Stimulated activated naive CD4-positive, alpha-beta T cell (primary cell): ENCODE data around the gene CRYBG2.
A peak's percentile ranks its signal among the peaks of the same experiment; 100 is the strongest.
"Not testable (repeated sequence)": the region's sequence is repeated elsewhere in the genome, so short reads cannot be mapped to it uniquely, and the experiment has no call there.

ENCODE experiments used
- DNase-seq, 6 experiments: peaks; one replicate each; lab custom pipeline; 2025; lab: John Stamatoyannopoulos, UW

Gene CRYBG2, protein sequence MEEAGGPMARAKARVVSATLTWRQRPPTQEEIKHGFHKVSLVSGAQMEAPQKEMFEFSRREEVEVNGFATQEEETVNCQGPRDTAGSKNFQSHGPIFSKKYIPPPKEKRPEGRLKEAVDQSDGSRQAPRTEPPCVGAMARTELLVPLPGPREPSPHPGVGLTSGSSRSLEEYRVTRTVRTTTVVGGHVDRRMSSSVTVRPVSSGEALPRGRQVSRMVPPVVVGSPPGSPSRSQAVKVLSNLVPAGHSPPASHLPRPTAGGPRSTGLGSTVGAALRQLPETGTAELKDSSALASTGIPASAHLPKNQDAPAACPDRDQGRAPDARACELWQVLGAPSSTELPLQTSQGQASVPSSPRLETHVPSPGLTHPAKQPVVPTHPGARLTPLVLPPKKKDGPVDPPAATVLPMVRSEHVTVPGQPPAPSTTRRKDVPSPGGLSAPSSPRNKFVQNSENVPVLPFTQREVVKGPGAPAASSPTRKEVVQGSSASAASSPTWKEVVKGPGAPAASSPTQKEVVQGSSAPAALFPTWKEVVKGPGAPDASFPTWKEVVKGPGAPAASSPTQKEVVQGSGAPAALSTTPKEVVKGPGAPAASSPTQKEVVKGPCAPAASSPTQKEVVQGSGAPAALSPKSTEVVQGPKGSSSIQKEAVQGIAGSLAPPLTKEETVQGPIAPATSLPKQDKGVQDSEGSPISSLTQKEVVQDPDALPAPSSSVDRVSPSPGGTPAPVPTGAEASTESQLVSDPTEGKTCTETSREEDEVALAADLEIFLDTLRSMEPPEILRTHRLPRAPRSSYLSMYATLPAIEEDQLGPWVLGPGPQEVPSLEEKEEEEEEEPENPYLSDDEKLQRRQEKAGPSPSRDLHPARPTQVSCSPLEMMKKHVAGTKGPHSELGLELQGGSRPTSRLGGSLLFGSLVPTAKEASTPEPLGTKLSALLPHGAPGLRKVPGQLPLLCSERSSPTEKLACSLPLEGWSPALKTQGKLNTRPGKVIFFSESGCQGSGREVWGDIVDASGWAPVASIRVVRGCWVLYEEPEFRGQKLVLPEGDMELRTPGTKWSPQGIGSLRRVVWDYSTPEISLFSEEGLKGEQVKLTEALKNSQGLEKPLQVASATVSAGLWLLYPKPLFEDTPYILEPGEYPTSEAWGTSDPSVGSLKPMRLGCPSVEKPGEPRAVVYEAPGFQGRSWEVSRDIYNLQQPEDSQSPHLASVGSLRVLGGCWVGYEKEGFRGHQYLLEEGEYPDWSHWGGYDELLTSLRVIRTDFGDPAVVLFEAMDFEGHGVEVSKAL (N-terminal part only)

DNA sequence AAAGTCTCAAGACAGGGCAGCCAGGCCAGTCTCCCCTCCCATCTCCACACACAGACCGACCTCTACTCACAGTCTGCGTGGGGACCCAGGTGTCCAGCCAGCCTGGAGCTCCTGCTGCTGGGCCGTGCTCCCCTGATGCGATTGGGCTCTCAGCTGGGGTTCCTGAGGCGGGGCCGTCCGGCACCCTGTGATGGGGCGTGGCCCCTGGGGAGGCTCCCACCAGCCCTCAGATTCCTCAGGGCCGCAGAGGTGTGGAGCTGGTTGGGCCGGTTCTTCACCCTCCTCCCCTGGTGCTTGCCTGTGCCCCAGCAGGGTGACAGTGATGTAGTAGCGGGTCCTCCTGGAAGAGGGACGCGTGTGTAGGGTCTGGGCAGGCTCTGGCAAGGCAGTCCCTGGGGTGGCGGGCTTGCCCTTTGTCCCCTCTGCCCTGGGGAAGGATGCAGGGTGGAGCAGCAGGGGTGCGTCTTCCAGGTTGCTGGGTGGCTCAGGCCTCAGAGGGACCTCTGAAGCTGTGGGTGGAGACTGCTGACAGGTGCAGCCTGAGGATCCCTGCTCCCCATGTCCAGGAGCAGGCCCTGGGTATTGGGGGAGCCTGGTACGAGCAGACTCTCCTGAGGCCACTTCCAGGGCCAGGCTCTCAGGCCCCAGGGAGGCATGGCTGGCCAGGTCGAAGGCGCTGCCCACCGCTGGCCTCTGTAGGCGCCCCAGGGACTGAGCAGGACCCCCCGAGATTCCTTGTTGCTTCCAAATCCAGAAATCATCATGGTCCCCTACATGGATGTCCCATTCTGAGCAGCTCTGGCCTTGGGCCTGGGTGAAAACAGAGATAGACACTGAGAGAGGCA, at the start of gene CRYBG2:
Gene CRYBG2 (minus strand): TSS at position 155 of the 845 bp plus-strand sequence. CDS start 7,473 bp downstream, outside the sequence.
- DNase-seq: no peak

DNA sequence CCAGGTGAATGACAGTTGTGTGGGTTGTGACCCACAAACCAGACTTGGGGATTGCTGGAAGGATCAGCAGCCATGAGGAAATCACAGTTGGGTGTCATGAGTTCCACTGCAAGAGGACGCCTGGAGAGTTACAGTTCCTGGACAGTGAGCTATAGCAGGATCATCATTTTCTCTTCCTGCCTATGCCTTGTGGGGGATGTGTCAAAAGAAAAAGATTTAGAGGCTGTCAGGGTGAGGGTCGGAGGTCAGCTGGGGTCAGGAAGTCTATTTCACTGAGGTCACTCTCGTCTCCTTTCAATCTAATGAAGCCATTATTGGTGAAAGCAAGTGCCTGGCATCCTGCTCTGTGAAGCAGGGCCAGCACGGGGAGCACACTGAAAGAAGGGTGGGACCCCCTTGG, 49.7 kb upstream of the CRYBG2 start:
- no peak for DNase-seq

DNA sequence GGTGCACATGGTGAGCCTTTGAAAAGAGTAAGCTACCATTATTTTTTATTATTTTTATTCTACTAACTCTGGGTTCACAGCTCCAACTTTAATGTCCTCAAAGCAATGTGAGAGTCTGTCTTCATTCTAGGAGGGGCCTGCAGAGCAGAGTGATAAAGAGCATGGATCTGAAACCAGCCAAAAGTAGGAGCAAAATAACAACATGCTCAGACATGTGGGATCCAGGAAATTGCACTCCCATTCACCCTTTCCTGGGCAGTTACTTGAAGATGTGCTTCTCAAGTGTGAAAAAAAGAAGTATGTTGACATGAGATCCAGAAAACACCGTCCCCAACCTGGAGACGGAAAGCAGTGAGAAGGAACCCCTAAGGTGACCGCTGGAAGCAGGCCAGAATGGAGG, 48.0 kb upstream of the CRYBG2 start:
- no peak for DNase-seq

DNA sequence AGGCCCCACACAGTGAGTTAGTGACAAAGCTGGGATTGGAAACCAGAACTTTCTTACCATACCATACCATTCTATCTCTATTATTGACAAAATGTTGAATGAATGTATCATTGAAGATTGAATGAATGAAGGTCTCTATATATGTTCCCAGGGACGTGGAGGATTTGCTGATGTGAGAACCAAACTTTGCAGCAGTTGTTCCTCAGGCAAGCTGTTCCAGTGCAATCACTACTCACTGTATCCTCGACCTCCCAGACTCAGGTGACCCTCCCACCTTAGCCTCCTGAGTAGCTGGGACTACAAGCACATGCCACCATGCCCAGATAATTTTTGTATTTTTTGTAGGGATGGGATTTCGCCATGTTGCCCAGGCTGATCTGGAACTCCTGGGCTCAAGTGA, 45.1 kb upstream of the CRYBG2 start:
- DNase-seq: no peak

DNA sequence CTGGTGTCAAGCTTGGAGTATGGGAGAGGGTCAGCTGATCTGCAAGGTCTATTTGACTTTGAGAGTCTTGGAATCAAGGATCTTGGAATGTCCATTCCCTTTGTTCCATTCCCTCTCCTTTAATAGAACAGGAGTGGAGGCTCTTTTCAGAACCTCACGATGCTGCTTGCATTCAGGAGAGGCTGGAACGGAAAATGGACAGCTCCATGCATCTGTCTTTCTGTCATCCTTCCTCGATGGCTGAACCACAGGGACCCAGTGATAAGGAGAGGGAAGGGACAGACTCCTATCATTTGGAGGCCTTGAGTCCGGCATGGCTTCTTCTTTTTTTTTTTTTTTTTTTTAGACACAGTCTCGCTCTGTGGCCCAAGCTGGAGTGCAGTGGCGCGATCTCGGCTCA, 41.8 kb upstream of the CRYBG2 start:
- DNase-seq: no peak

DNA sequence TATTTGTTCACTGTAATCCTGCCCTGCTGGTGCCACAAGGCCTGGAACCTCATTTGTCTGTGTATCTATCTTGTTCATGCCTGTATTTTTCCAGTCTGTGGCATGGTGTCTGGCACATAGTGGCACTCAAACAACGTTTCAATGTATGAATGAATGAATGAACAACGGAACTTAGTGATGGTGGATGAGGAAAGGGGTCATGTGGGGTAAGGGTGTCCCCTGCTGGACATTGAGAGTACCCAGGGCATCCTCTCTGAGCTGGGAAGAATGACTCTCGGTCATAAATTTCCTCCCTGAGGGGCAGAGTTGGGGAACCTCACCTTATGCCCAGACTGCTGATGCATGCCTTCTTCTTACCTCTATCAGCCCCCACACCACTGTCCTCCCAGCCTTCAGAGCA, 37.5 kb upstream of the CRYBG2 start:
- peak in 5 of 6 experiments; percentile 4 to 39 (median 19) for DNase-seq

DNA sequence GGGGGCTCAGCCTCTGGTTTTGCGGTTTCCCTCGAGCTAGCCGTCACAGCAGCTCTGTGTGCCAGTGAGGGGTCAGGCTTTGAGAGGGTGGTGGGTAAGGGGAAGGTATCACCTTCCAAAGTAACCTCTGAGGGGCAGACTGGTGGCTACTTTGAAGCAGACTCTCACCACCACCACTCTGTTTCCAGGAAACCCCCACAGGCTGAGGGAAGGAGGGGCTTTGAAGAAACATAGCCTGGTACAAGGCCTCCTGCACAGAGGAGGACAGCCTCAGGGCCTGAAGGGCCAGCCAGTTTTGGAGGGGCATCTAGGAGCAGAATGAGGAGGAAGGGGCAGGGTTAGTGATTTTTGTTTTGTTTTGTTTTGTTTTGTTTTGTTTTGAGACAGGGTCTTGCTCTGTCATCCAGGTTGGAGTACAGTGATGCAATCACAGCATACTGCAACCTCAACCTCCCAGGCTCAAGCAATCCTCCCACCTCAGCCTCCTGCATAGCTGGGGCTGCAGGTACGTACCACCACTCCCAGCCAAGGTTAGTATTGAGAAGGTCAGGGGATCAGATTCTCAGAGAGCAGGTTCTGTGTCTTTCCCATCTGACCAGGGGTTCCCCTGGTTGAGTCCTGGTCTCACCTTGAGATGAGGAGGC, 35.8 kb upstream of the CRYBG2 start:
- no peak for DNase-seq

DNA sequence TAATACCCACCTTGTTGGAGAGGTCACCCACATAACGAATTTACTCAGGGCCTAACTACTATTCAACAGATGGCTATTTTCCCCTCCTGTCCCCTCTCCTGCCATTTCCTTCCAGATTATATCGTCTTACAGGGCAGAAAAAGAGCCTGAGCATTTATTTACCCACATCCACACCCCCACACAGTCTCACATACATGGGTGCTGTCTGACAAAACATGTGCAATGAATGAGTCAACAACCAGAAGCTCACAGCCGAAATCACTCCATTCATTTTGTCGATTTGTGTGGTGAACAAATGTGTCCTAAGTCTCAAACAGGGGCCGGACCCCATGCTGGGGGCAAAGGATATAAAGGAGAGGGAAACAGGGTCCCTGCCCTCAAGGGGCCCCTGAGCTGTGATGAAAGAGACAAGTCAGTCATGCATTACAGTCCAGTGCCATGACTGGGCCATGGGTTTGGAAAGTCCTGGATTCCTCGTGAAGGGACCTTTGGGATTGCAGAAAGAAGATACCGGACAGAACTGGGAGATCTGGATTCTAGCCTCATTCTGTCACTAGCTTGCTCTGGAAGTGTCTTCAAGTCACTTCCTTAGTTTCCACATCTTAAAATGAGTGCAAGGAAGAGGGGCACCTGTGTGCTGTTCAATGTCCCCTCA, 35.0 kb upstream of the CRYBG2 start:
- DNase-seq: no peak

DNA sequence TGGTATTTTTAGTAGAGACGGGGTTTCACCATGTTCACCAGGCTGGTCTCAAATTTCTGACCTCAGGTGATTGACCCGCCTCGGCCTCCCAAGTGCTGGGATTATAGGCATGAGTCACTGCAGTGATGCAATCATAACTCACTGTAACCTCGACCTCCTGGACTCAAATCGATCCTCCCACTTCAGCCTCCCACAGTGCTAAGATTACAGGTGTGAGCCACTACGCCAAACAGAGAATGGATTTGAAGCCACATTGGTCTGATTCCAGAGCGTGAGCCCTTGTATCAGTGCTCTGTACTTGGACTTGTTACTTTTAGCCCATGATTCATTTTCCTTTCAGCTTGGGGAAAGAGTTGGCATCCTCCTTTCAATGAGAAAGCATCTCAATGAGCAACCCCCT, 33.5 kb upstream of the CRYBG2 start:
- DNase-seq: no peak

DNA sequence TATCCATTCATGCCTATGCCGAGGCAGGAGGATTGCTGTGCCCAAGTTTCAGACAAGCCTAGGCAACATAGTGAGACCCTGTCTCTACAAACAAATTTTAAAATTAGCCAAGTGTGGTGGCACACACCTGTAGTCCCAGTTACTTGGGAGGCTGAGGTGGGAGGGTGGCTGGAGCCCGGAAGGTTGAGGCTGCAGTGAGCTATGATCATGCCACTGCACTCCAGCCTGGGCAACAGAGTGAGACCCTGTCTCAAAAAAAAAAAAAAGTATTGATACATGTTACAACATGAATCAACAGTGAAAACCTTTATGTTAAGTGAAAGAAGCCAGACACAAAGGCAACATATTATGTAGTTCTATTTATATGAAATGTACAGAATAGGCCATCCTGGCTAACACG, 31.1 kb upstream of the CRYBG2 start:
- not testable (repeated sequence) for DNase-seq

DNA sequence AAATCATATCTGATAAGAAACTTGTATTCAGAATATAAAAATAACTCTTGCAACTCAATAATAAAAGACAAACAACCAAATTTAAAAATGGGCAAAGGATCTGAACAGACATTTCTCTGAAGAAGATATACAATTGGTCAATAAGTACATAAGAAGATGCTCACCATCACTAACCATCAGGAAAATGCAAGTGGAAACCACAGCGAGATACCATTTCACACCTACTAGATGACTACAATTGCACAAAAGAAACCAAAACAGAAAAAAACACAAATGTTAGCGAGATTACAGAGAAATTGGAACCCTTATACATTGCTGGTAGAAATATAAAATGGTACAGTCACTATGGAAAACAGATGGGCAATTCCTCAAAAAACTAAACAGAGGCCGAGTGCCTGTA, 30.1 kb upstream of the CRYBG2 start:
- DNase-seq: no peak

DNA sequence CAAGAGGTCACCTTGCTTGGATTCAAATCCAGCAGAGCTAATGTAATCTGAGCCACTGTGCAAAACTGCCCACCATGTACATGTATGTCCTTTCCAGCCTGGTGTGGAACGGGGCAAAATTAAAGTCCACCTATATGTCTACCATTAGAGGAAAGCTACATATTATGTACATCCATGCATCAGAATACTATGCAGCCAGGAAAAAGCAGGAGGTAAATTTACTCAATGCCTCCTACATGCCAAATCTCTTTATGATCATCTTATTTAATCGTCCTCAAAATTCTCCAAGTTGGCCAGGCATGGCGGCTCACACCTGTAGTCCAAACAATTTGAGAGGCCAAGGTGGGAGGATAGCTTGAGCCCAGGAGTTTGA, 24.9 kb upstream of the CRYBG2 start:
- DNase-seq: no peak

DNA sequence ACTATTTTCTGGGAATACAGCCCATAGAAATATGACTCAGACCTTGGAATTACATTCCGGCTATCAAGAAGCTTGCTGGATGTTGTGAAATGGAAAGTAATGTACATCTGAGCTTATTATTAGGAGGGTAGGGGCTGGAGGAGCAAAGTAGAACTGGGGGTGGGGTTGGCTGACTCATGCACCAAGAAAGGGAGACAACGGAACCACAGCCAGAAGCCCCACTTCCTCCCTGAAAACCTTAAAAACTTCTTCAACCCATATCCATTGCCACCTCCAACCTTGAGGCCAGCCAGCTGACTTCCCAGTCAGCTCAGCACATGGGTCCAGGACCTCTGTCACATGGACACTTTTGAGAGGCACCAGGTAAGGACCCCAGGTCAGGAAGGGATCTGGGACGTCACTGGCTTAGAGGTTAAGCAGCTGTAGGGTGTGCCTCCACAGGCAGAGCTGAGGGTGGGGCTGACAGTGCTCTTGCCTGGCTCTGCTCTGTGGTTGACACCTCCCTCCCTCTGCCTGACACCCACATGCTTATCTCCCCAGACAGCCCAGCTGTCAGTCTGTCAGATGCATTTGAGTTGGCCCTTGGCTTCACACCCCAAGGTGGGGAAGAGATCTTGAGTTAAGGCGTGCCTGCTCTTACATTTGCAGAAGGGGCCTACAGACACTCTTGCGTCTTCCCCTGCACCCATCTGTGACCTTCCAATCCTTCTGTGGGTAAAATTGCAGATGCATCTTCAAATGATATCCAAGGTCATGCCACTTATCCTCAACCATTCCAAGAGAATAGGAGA, 24.4 kb upstream of the CRYBG2 start:
- DNase-seq: peak; percentile 27 to 80 (median 54)

DNA sequence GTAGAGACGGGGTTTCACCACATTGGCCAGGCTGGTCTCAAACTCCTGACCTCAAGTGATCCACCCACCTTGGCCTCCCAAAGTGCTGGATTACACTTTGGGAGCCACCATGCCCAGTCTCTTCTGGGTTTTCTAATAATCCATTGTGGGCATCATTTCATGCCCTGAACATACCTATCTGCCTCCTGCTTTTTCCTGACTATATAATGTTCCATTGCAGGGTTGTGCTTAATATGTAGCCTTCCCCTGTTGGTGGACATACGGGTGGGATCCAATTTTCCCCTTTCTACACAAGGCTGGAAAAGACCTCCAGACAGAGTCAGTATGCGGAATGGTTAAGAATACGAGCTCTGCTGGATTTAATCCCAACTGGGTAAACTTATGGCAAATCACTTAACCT, 22.1 kb upstream of the CRYBG2 start:
- no peak for DNase-seq

DNA sequence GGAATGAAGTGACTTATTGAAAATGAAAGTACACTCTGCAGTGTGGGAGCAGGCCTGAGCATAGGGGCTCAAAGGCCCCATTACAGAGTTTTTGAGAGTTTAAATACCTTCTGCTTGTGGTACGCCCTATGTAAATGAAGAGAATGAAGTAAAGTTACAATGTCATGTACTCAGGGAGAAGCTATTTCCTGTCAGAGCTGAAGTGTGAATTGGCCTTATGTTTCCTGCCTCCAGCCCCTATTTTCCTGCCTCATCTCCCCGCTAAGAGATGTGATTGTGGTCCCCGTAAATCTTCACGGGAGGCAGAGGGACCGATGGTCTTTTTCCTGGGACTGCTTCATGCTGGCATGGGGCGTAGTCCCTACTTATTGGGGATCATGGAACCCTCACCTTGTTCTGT, 21.2 kb upstream of the CRYBG2 start:
- peak in 1 of 6 experiments; percentile 7 for DNase-seq

DNA sequence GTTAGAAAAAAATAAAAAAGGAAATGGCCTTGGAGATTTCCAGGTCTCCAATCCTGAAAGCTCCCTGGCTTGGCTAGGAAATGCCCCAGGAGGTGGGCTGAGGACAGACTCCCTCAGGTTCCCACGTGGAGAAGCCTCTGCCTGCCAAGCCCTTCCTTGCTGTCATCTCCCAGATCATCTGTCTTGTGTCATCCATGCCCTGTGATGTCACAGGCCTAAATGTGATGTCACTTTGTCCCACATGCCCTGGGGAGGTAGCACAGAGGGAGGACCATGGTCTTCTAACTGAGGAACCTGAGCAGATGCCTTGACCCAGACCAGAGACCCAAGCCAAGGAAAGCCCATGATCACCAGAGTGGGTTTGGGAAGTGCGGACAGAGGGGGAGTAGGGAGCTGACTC, 20.4 kb upstream of the CRYBG2 start:
- DNase-seq: not testable (repeated sequence)

DNA sequence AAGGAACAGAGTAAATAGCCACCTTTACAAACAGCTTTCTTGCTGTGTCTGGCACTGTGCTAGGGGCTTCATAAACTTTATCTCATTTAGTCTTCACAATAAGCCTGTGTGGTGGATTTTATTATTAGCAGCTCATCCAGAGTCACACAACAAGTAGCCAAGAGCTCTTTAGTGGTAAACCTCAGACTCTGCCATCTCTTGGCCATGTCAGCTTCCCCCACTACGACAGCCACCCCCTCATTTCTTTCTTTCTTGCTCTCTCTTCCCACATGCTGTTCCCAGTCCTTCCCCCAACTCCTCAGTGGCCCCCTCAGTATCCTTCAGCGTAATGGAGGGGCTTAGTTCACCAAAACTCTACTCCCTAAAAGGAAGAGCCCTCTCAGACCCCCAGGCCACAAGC, 19.9 kb upstream of the CRYBG2 start:
- no peak for DNase-seq

DNA sequence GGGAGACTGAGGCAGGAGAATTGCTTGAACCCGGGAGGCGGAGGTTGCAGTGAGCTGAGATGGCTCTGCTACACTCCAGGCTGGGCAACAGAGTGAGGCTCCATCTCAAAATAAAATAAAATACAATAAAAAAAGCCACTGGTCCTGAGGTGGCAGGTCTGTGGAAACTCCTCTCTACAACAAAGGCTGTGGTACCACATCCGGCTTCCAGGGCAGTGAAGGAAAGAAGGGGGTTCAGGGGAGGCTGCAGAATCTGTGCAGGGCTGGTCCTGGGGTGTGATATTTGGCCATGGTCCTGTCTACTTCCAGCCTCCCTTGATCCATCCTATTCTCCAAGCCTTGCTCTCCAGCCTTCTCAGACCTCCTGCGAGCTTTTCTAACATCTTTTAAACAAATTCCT, 19.4 kb upstream of the CRYBG2 start:
- peak; percentile 6 to 60 (median 26) for DNase-seq

DNA sequence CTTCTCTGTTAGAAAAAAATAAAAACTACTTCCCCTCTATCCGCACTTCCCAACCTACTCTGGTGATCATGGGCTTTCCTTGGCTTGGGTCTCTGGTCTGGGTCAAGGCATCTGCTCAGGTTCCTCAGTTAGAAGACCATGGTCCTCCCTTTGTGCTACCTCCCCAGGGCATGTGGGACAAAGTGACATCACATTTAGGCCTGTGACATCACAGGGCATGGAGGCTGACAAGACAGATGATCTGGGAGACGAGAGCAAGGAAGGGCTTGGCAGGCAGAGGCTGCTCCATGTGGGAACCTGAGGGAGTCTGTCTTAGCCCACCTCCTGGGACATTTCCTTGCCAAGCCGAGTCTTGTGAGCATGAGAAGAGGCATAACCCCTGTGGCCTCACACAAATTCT, 18.7 kb upstream of the CRYBG2 start, which contains the start of gene ZNF683:
Gene ZNF683 (minus strand): TSS at position 140 of the 400 bp plus-strand sequence. CDS start 4,179 bp downstream, outside the sequence.
- not testable (repeated sequence) for DNase-seq
